Activated CD4-positive, alpha-beta T cell treated with anti-CD3 and anti-CD28 coated beads for 36 hours (primary cell): ENCODE measurements around the gene TAS2R13. TPM values are rescaled to one million over a fixed set of nuclear protein-coding genes. Genes with fewer than 3 reads are reported as not detected.

Source experiments
- ATAC-seq: fragments of 200-7000 bp; cut with Tn5 transposase; one replicate; pipeline ENCODE4 v1.10.0; 2021; ENCODE audit warnings: mild to moderate bottlenecking, moderate library complexity
- CTCF ChIA-PET: fragments of 350-600 bp; sonication (Branson Sonifier 250); formaldehyde crosslinking; loops from one replicate; lab custom pipeline; 2021; ENCODE audit warnings: antibody characterized with exemption; lab: Charles Lee
- POLR2A ChIA-PET: fragments of 350-600 bp; sonication (Branson Sonifier 250); formaldehyde crosslinking; loops from one replicate; lab custom pipeline; 2021; ENCODE audit warnings: antibody characterized with exemption, inconsistent platforms; lab: Charles Lee
- DNase-seq: peaks from one replicate; pipeline ENCODE4 v3.0.0-alpha.2; 2020
- H3K27ac Mint-ChIP-seq: one replicate; pipeline ENCODE4 v1.8.0; 2021; ENCODE audit warnings: mixed read lengths
- H3K27me3 Mint-ChIP-seq: one replicate; pipeline ENCODE4 v1.8.0; 2021; ENCODE audit warnings: mixed read lengths
- H3K36me3 Mint-ChIP-seq: one replicate; pipeline ENCODE4 v1.8.0; 2021; ENCODE audit warnings: low read depth, mixed read lengths
- H3K4me1 Mint-ChIP-seq: one replicate; pipeline ENCODE4 v1.8.0; 2021; ENCODE audit warnings: mixed read lengths
- H3K4me3 Mint-ChIP-seq: one replicate; pipeline ENCODE4 v1.8.0; 2021; ENCODE audit warnings: mild to moderate bottlenecking, moderate library complexity, mixed read lengths
- H3K9me3 Mint-ChIP-seq: one replicate; pipeline ENCODE4 v1.8.0; 2021; ENCODE audit warnings: low read depth, mixed read lengths
- intact Hi-C, 2 experiments: fragments of 100-400 bp; cut with DNase I in 1 of 2; cut with micrococcal nuclease in 1 of 2; formaldehyde crosslinking; loops; one replicate each; pipeline versions ENCODE4 v1.14.2 to v1.15.1; 2022 to 2024; cut with DNase I, micrococcal nuclease
- total RNA-seq, 2 experiments: library from RNA; stranded (reverse); gene quantifications; one replicate each; pipeline ENCODE4 v1.2.3, GENCODE V29; 2021

Gene TAS2R13
- total RNA-seq, 2 experiments from 2014 or later, result 0.27 to 0.35 TPM

DNA sequence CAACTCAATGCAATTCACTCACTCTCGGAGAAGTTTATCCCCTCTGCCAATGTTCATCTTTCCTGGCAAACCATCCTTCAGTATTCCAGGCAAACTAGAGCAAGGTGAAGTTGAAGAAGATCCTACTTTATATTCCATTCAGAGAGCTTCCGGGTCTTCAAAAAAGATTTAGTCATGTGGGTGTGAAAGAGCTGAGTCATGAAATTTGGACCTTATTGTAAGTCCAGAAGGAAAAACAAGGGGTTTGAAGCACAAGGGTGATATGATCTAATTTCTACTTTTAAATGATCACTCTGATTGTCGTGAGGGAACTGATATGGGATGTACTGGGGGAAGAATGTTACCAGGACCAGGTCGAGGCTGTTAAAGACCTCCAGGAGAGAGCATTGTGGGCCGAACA lies 16.9 kb upstream of the TAS2R13 start:
- ChIA-PET POLR2A (no interaction called here), CTCF (interaction anchor here (0.6 to 0.8 kb wide), 2 partner anchors 276 to 562 kb away, joined by 3 read pairs; no protein-coding TSS in a partner anchor)
- no peaks in the 10 kb centered on the region for H3K27me3 Mint-ChIP-seq
- H3K27ac Mint-ChIP-seq, result no peak overlapping the region
- no peaks in the 10 kb centered on the region for H3K9me3 Mint-ChIP-seq
- H3K4me3 Mint-ChIP-seq, result no peak overlapping the region
- intact Hi-C loops, result no loop called here
- ATAC-seq, result no peak
- no peaks in the 10 kb centered on the region for H3K4me1 Mint-ChIP-seq
- H3K36me3 Mint-ChIP-seq, result no peaks in the 10 kb centered on the region
- DNase-seq, result no peak

DNA sequence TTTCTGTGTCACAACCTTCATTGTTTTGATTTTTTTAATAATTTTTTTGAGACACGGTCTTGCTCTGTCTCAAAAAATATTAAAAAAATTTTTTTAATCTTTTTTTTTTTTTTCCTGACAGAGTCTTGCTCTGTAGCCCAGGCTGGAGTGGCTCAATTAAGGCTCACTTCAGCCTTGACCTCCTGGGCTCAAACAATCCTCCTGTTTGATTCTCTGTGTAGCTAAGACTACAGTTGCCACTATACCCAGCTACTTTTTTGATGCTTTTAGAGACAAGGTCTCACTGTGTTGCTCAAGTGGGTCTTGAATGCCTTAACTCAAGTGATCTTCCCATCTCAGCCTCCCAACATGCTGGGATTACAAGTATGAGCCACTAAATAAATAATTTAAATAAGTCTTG lies 10.4 kb upstream of the TAS2R13 start:
- Mint-ChIP-seq H3K27ac (no peak overlapping the region), H3K9me3 (no peaks in the 10 kb centered on the region), H3K36me3 (no peaks in the 10 kb centered on the region), H3K4me1 (no peaks in the 10 kb centered on the region), H3K4me3 (no peak overlapping the region), H3K27me3 (no peaks in the 10 kb centered on the region)
- no peak for ATAC-seq
- ChIA-PET CTCF (no interaction called here), POLR2A (no interaction called here)
- intact Hi-C loops, result no loop called here
- DNase-seq, result no peak

DNA sequence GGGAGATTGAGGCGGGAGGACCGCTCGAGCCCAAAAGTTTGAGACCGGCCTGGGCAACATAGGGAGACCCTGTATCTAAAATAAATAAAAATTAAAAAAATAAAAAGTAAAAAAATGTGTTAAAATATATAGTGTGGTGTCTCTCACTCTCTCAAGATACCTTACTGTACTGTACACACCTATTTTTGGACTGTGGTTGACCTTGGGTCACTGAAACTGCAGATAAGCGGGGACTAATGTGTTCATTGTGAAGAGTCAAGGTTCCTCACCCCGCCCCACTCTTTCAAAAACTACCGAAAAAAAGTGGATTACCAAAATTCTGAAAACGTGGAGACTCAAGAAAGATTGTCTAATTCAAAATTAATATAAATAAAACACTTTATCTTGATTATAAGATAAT lies 1.0 kb upstream of the TAS2R13 start:
- Mint-ChIP-seq H3K27ac (no peak overlapping the region), H3K9me3 (peaks cover 3% of the 10 kb centered on the region), H3K4me3 (no peak overlapping the region), H3K36me3 (peaks cover 18% of the 10 kb centered on the region), H3K4me1 (no peaks in the 10 kb centered on the region), H3K27me3 (no peaks in the 10 kb centered on the region)
- ChIA-PET POLR2A (no interaction called here), CTCF (no interaction called here)
- intact Hi-C loops, result no loop called here
- DNase-seq, result no peak
- no peak for ATAC-seq

DNA sequence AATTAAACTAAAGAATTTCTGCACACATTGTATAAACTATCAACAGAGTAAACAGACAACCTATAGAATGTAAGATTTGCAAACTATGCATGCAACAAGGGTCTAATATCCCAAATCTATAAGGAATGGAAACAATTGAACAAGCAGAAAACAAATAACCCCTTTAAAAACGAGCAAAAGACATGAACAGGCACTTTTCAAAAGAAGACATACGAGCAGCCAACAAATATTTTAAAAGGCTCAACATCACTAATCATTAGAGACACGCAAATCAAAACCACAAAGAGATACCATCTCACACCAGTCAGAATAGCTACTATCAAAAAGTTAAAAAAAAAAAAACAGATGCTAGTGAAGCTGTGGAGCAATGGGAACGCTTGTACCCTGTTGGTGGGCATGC lies 4.7 kb downstream of the TAS2R13 start:
- H3K27ac Mint-ChIP-seq, result no peak overlapping the region
- intact Hi-C loops, result no loop called here
- DNase-seq (no peak), ATAC-seq (no peak)
- CTCF ChIA-PET, result no interaction called here
- POLR2A ChIA-PET, result no interaction called here
- peaks cover 43% of the 10 kb centered on the region for H3K36me3 Mint-ChIP-seq
- no peaks in the 10 kb centered on the region for H3K27me3 Mint-ChIP-seq
- no peak overlapping the region for H3K4me3 Mint-ChIP-seq
- no peaks in the 10 kb centered on the region for H3K4me1 Mint-ChIP-seq
- peaks cover 30% of the 10 kb centered on the region for H3K9me3 Mint-ChIP-seq

DNA sequence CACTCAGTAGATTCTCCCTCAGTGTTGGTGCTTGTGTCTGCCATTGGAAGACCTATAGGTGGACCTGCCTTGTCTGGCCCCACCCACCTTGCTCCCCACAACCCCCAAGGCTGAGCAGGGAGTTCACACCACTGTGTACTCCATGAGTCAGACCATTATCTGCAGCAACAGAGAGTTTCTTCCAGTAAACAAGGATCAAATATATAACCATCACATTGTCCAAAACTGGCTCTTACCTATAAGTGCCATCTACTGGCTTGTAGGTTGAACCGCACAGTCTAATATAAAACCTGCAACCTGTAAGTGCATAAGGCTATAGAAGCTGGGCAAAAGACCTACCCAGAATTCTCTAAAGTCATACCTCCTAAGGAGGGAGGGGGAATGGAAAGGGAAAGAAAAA lies 7.9 kb downstream of the TAS2R13 start:
- Mint-ChIP-seq H3K27ac (no peak overlapping the region), H3K9me3 (peaks cover 31% of the 10 kb centered on the region), H3K4me3 (no peak overlapping the region), H3K27me3 (no peaks in the 10 kb centered on the region), H3K4me1 (no peaks in the 10 kb centered on the region), H3K36me3 (peaks cover 36% of the 10 kb centered on the region)
- DNase-seq (no peak), ATAC-seq (no peak)
- ChIA-PET POLR2A (no interaction called here), CTCF (no interaction called here)
- intact Hi-C loops, result no loop called here

DNA sequence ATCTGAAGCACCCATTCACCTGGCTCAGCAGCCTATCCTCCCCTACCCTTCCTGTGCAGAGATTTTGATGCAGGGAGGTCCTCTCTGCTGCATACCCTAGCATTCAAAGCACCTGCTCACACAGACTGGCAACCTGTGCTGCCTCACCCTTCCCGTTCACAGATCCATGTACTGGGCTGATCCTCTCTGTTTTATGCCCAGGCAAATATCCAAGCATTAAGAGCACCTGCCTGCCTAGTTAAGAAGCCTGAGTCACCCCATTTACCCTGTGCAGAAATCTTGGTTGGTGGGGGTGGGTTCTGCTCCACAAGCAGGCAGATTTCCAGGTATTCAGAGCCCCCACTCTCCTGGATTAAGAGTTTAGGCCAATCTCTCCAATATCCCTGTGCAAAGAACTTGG lies 8.4 kb downstream of the TAS2R13 start:
- no peak overlapping the region for H3K4me3 Mint-ChIP-seq
- POLR2A ChIA-PET, result no interaction called here
- peaks cover 31% of the 10 kb centered on the region for H3K9me3 Mint-ChIP-seq
- CTCF ChIA-PET, result no interaction called here
- DNase-seq (no peak), ATAC-seq (no peak)
- H3K27me3 Mint-ChIP-seq, result no peaks in the 10 kb centered on the region
- H3K27ac Mint-ChIP-seq, result no peak overlapping the region
- H3K36me3 Mint-ChIP-seq, result peaks cover 36% of the 10 kb centered on the region
- no peaks in the 10 kb centered on the region for H3K4me1 Mint-ChIP-seq
- intact Hi-C loops, result no loop called here

DNA sequence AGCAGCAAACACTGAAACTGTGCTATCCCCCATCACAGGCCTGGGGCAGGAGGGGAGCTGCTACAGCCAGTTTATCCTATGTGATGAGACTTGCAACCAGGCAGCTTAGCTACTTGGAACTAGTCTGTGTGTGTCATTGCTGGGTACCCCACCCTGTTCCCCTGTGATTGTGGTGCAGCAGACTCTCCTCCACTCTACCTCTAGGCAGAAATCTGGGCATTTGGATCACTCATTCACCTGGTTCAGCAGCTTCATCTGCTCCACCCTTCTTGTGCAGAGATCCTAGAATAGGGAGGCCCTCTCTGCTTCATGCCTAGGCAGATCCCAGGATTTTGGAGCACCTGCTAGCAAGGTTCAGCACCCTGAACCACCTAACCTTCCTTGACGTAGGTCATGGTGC lies 8.8 kb downstream of the TAS2R13 start:
- Mint-ChIP-seq H3K36me3 (peaks cover 33% of the 10 kb centered on the region), H3K4me3 (no peak overlapping the region), H3K27ac (no peak overlapping the region), H3K27me3 (no peaks in the 10 kb centered on the region), H3K4me1 (no peaks in the 10 kb centered on the region), H3K9me3 (peaks cover 31% of the 10 kb centered on the region)
- ATAC-seq (no peak), DNase-seq (no peak)
- intact Hi-C loops, result no loop called here
- ChIA-PET CTCF (no interaction called here), POLR2A (no interaction called here)

DNA sequence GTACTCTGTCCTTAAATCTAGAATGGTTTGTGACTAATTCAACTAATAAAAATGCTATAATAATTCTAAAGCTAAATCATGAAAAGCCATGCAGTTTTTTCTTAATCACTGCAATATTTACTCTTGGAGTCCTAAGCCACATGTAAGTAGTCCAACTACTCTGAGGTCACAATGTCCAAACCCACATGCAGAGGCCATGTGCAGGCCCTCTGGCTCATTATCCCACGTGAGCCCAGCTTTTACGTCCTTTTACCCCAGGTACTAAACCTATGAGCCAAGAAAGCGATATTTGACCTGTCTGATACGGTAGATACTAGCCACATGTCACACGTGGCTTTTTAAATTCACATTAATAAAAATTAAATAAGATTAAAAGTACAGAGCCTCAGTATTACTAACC lies 12.5 kb downstream of the TAS2R13 start:
- Mint-ChIP-seq H3K27ac (no peak overlapping the region), H3K36me3 (peaks cover 17% of the 10 kb centered on the region), H3K4me1 (no peaks in the 10 kb centered on the region), H3K4me3 (no peak overlapping the region), H3K9me3 (peaks cover 4% of the 10 kb centered on the region), H3K27me3 (no peaks in the 10 kb centered on the region)
- ChIA-PET POLR2A (no interaction called here), CTCF (no interaction called here)
- DNase-seq (no peak), ATAC-seq (no peak)
- intact Hi-C loops, result no loop called here

DNA sequence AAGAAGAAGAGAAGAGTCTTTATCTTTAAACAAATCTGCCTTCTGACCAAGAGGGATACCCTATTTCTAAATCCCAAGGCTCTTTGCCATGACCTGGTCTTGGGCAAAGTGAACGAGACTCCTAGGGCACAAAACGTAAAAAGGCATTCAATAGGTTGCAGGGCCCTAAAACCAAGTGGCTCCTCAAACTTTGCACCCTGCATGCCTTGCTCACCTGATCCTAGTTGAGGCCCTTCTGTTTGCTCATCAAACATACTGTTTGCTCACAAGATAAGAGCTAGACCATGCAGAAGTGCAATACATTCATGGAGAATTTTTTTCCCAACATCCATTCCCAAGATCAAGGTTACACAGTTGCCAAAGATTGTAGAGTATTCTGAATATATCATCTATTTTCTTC lies 17.4 kb downstream of the TAS2R13 start:
- POLR2A ChIA-PET, result no interaction called here
- no peaks in the 10 kb centered on the region for H3K27me3 Mint-ChIP-seq
- no peak for ATAC-seq
- DNase-seq, result no peak
- no peak overlapping the region for H3K4me3 Mint-ChIP-seq
- CTCF ChIA-PET, result no interaction called here
- H3K36me3 Mint-ChIP-seq, result peaks cover 14% of the 10 kb centered on the region
- H3K9me3 Mint-ChIP-seq, result no peaks in the 10 kb centered on the region
- H3K27ac Mint-ChIP-seq, result no peak overlapping the region
- H3K4me1 Mint-ChIP-seq, result no peaks in the 10 kb centered on the region
- intact Hi-C loops, result no loop called here

DNA sequence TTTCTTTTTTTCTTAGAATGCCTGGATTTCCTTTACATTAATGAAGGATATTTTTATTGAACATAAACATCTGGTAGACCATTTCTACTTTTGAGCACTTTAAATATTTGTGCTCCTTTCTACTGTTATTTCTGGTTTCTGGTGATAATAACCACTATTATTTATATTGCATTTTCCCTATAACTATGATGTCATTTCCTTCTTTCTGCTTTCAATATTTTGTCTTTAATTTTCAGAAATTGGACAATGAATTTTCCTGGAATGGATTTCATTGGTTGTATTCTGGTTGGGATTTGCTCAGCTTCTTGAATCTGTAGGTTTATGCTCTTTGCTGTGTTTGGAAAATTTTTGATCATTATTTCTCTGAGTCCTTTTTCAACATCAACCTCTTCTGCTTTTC lies 20.1 kb downstream of the TAS2R13 start:
- DNase-seq (no peak), ATAC-seq (no peak)
- no peak overlapping the region for H3K27ac Mint-ChIP-seq
- ChIA-PET POLR2A (no interaction called here), CTCF (interaction anchor here (0.5 kb wide), 1 partner anchor 700 kb away, joined by 3 read pairs; no protein-coding TSS in a partner anchor)
- no peak overlapping the region for H3K4me3 Mint-ChIP-seq
- H3K27me3 Mint-ChIP-seq, result no peaks in the 10 kb centered on the region
- H3K4me1 Mint-ChIP-seq, result no peaks in the 10 kb centered on the region
- H3K36me3 Mint-ChIP-seq, result peaks cover 10% of the 10 kb centered on the region
- H3K9me3 Mint-ChIP-seq, result no peaks in the 10 kb centered on the region
- intact Hi-C loops, result no loop called here

DNA sequence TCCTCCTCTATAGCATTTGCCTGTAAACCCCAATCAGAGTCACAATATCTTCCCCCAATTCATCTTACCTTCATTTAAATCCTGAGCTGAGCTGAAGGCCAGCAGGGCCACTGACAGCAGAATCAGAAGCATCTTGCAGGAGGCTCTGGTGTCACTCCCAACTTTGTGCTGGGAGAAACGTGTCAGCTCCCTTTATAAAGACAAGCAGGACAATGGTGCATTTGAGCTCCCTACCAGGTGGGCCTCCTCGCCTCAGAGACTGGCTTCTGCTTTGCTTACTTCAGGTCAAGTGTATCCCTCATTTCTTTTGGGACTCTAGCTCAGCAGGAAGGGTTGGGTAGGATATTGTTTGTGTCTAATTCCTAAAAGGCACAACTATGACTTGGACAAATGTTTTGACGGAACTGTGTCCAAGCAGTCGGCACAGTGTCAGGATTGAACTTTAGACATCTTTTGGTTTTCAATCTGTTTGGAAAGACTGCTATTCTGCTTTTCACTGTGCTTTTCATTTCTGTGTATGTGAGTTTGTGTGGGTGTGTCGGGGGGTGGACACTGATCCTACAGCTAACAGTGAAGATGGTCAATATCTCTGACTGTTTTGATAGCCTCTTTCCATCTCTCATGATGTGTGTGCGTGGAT lies 25.2 kb downstream of the TAS2R13 start, which contains the start of gene PRH1:
Gene PRH1, minus strand, starts transcription at position 170 of the 640 bp plus-strand sequence. Its CDS starts 38 bp downstream, at position 132.
- DNase-seq (no peak), ATAC-seq (no peak)
- H3K9me3 Mint-ChIP-seq, result no peaks in the 10 kb centered on the region
- H3K4me3 Mint-ChIP-seq, result no peak within 1 kb of the TSS
- CTCF ChIA-PET, result no interaction called here
- intact Hi-C loops, result no loop called here
- no peak within 1 kb of the TSS for H3K27ac Mint-ChIP-seq
- H3K27me3 Mint-ChIP-seq, result no peaks in the 10 kb centered on the region
- POLR2A ChIA-PET, result interaction anchor here (0.5 kb wide), 1 partner anchor 176 kb away, joined by 6 read pairs; no protein-coding TSS in a partner anchor
- H3K4me1 Mint-ChIP-seq, result no peaks in the 10 kb centered on the region
- peaks cover 16% of the 10 kb centered on the region for H3K36me3 Mint-ChIP-seq

DNA sequence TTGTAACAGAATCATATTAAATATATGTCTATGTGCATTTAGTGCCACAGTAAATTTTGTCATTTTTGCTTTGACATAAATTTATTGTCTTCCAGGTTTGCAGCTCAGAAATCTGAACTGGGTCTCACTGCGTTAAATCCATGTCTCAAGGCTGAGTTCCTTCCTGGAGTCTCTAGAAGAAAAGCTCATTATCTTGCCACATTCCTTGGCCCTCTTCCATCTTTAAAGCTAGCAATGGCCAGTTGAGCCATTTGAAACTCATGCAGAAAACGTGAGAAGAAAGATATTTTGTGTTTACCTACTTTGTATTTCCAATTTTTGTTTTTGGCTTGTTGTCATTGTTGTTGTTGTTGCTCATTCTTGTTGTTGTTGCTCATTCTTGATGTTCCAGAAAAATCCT lies 36.0 kb downstream of the TAS2R13 start:
- DNase-seq, result no peak
- intact Hi-C loops, result no loop called here
- ChIA-PET POLR2A (no interaction called here), CTCF (no interaction called here)
- H3K9me3 Mint-ChIP-seq, result peaks cover 5% of the 10 kb centered on the region
- ATAC-seq, result no peak
- no peaks in the 10 kb centered on the region for H3K4me1 Mint-ChIP-seq
- peaks cover 34% of the 10 kb centered on the region for H3K36me3 Mint-ChIP-seq
- H3K4me3 Mint-ChIP-seq, result no peak overlapping the region
- H3K27ac Mint-ChIP-seq, result no peak overlapping the region
- H3K27me3 Mint-ChIP-seq, result no peaks in the 10 kb centered on the region
